ENCODE data around the gene COL13A1. TPM values are rescaled to one million over a fixed set of nuclear protein-coding genes. Genes with fewer than 3 reads are reported as not detected.

Gene COL13A1
- total RNA-seq, 4 donors from 2014 or later = 2.0 to 3.8 TPM; not detected in 2

- no peak for DNase-seq
- intact Hi-C loops (cut with DNase I) = no loop called here
- Histone ChIP-seq H3K27ac (no peak overlapping the region), H3K9me3 (no peaks in the 10 kb centered on the region), H3K27me3 (no peaks in the 10 kb centered on the region), H3K36me3 (no peaks in the 10 kb centered on the region), H3K4me1 (peaks cover 0 to 20% (median 0%) of the 10 kb centered on the region in 3 donors), H3K4me3 (no peak overlapping the region)
- WGBS, 2 donors = 43 to 63% methylated on average over 7 of the region's 10 CpGs
- TF ChIP-seq POLR2A (IDR thresholded peaks at IDR 0.05) = no peak
- TF ChIP-seq, protein P1, sequence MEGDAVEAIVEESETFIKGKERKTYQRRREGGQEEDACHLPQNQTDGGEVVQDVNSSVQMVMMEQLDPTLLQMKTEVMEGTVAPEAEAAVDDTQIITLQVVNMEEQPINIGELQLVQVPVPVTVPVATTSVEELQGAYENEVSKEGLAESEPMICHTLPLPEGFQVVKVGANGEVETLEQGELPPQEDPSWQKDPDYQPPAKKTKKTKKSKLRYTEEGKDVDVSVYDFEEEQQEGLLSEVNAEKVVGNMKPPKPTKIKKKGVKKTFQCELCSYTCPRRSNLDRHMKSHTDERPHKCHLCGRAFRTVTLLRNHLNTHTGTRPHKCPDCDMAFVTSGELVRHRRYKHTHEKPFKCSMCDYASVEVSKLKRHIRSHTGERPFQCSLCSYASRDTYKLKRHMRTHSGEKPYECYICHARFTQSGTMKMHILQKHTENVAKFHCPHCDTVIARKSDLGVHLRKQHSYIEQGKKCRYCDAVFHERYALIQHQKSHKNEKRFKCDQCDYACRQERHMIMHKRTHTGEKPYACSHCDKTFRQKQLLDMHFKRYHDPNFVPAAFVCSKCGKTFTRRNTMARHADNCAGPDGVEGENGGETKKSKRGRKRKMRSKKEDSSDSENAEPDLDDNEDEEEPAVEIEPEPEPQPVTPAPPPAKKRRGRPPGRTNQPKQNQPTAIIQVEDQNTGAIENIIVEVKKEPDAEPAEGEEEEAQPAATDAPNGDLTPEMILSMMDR (IDR thresholded peaks at IDR 0.05) = peak in 5 of 6 experiments; percentile 42 to 61 (median 49)
Observed at GRCh38 chr10:69901628-69902505, 100.2 kb downstream of the COL13A1 start.

GRCh38 chr10:69902835-69903535, 101.3 kb downstream of the COL13A1 start:
- Histone ChIP-seq H3K4me1 (peaks cover 0 to 20% (median 0%) of the 10 kb centered on the region in 3 donors), H3K9me3 (no peaks in the 10 kb centered on the region), H3K4me3 (no peak overlapping the region), H3K27me3 (no peaks in the 10 kb centered on the region), H3K36me3 (no peaks in the 10 kb centered on the region), H3K27ac (no peak overlapping the region)
- DNase-seq = no peak
- WGBS, 2 donors = 44 to 86% methylated on average over 2 to 3 of the region's 7 CpGs
- TF ChIP-seq POLR2A (IDR thresholded peaks at IDR 0.05) = no peak
- TF ChIP-seq, protein P1 (IDR thresholded peaks at IDR 0.05) = no peak
- intact Hi-C loops (cut with DNase I) = no loop called here

DNA sequence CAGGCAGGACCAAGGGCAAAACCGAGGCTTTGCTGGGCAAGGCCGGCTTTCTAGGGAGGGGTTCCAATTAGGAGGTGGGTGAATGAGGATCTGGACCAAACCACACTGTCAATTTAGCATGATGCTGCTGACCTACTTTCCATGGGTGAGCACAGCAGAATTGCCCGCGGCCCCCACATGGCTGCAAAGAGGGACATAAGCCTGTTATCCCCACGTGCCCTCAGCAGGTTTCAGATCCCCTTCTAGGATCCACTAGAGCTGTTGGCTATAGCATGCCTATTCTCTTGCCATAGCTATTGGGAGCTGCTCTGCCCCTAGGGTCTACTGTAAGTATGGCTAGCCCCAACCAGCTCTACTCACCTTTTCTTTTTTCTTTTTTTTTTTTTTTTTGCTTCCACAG, 102.8 kb downstream of the COL13A1 start:
- DNase-seq = no peak
- Histone ChIP-seq H3K4me1 (peaks cover 0 to 20% (median 0%) of the 10 kb centered on the region in 3 donors), H3K27ac (no peak overlapping the region), H3K4me3 (no peak overlapping the region), H3K9me3 (no peaks in the 10 kb centered on the region), H3K36me3 (no peaks in the 10 kb centered on the region), H3K27me3 (no peaks in the 10 kb centered on the region)
- WGBS, 2 donors = 89 to 97% methylated on average over 3 to 4 of the region's 5 CpGs
- TF ChIP-seq POLR2A (IDR thresholded peaks at IDR 0.05) = no peak
- intact Hi-C loops (cut with DNase I) = no loop called here

DNA sequence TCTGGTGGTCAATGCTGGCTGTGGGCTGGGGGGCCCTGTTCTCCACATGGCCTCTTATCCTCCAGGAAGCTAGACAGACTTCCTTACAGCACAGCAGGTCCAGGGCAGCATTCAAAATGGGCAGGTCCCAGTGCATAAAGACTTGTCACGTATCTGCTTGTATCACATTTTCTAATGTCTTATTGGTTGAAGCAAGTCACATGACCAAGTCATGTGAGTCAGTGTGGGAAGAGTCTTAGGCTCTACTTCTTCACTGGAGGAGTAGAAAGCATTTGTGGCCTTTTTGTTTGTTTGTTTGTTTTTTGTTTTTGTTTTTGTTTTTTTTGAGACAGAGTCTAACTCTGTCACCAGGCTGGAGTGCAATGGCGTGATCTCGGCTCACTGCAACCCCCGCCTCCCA, 104.7 kb downstream of the COL13A1 start:
- intact Hi-C loops (cut with DNase I) = no loop called here
- 89 to 97% methylated on average over 4 of the region's 4 CpGs for WGBS, 2 donors

DNA sequence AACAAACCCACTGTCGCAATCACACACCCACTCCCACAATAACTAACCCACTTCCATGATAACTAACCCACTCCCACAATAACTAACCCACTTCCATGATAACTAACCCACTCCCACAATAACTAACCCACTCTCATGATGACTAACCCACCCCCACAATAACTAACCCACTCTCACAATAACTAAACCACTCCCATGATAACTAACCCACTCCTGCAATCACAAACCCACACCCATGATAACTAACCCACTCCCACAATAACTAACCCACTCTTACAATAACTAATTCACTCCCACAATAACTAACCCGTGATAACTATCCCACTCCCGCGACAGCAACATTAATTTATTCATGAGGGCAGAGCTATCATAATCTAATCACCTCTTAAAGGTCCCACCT, 105.8 kb downstream of the COL13A1 start:
- no peak for TF ChIP-seq POLR2A (IDR thresholded peaks at IDR 0.05)
- TF ChIP-seq, protein P1 (IDR thresholded peaks at IDR 0.05) = no peak
- no peak for DNase-seq
- Histone ChIP-seq H3K9me3 (no peaks in the 10 kb centered on the region), H3K27ac (no peak overlapping the region), H3K4me3 (no peak overlapping the region), H3K36me3 (no peaks in the 10 kb centered on the region), H3K27me3 (no peaks in the 10 kb centered on the region), H3K4me1 (peaks cover 5 to 32% (median 17%) of the 10 kb centered on the region in 3 donors)
- intact Hi-C loops (cut with DNase I) = no loop called here
- 86 to 94% methylated on average over 4 of the region's 4 CpGs for WGBS, 2 donors

More for the DNA sequence above, 104.7 kb downstream of the COL13A1 start:
- Histone ChIP-seq H3K27ac (no peak overlapping the region), H3K4me1 (peaks cover 0 to 31% (median 8%) of the 10 kb centered on the region in 3 donors), H3K9me3 (no peaks in the 10 kb centered on the region), H3K36me3 (no peaks in the 10 kb centered on the region), H3K4me3 (no peak overlapping the region), H3K27me3 (no peaks in the 10 kb centered on the region)
- TF ChIP-seq, protein P1 (IDR thresholded peaks at IDR 0.05) = no peak
- TF ChIP-seq POLR2A (IDR thresholded peaks at IDR 0.05) = no peak
- DNase-seq = no peak

All from esophagus squamous epithelium (tissue), 5 donors.